ENCODE data around the gene MIPOL1. TPM values are rescaled to one million over a fixed set of nuclear protein-coding genes. Genes with fewer than 3 reads are reported as not detected.
"Not testable (repeated sequence)": the region's sequence is repeated elsewhere in the genome, so short reads cannot be mapped to it uniquely, and the experiment has no call there.

The MIPOL1 gene
- total RNA-seq, 3 donors from 2014 or later (not counting 1 experiment from before 2014, with no cell fraction given) = not detected

GRCh38 chr14:37279818-37280217 is 82.1 kb downstream of the MIPOL1 start:
- intact Hi-C loops (cut with micrococcal nuclease) = no loop called here
- Histone ChIP-seq H3K27ac (ENCODE audit: low read length) (no peak overlapping the region), H3K4me1 (ENCODE audit: control insufficient read depth, insufficient read depth, low read length) (no peaks in the 10 kb centered on the region), H3K27me3 (ENCODE audit: control insufficient read depth, insufficient read depth, low read length) (no peaks in the 10 kb centered on the region), H3K36me3 (ENCODE audit: control insufficient read depth, insufficient read depth, low read length) (no peaks in the 10 kb centered on the region), H3K4me3 (ENCODE audit: low read length) (no peak overlapping the region), H3K9me3 (ENCODE audit: control insufficient read depth, insufficient read depth, low read length) (no peaks in the 10 kb centered on the region)
- Mint-ChIP-seq H3K9me3 (peaks cover 5 to 10% of the 10 kb centered on the region in 2 donors), H3K27ac (no peak overlapping the region), H3K36me3 (no peaks in the 10 kb centered on the region), H3K4me1 (no peaks in the 10 kb centered on the region), H3K4me3 (no peak overlapping the region), H3K27me3 (ENCODE audit: low read depth in 2 of 2) (no peaks in the 10 kb centered on the region)
- 84% methylated on average over 2 of the region's 2 CpGs for WGBS (ENCODE audit: insufficient coverage)
- DNase-seq (no peak), ATAC-seq (no peak)
- TF ChIP-seq CTCF (IDR thresholded peaks at IDR 0.05) = no peak

DNA sequence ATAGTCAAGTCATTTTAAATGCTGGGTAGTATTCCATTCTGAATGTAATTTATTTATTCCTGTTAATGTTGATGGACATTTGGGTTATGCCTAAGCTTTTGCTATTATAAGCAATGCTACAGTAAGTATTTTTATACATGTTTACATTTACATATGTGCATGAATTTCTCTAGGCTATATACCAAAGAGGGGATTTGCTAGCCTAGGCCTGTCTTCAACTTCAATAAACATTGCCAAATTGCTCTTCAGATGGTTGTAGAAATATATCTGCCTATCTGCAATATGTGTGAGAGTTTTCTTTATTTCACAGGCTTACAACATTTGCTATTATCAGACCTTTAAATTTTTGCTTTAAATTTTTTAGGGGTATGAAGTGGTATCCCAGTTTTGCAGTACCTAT is 87.0 kb downstream of the MIPOL1 start:
- Histone ChIP-seq H3K9me3 (ENCODE audit: control insufficient read depth, insufficient read depth, low read length) (no peaks in the 10 kb centered on the region), H3K36me3 (ENCODE audit: control insufficient read depth, insufficient read depth, low read length) (no peaks in the 10 kb centered on the region), H3K4me1 (ENCODE audit: control insufficient read depth, insufficient read depth, low read length) (no peaks in the 10 kb centered on the region), H3K27ac (ENCODE audit: low read length) (no peak overlapping the region), H3K27me3 (ENCODE audit: control insufficient read depth, insufficient read depth, low read length) (no peaks in the 10 kb centered on the region), H3K4me3 (ENCODE audit: low read length) (no peak overlapping the region)
- ATAC-seq = no peak
- DNase-seq = no peak
- H3K36me3 Mint-ChIP-seq = no peaks in the 10 kb centered on the region
- no peak overlapping the region for H3K27ac Mint-ChIP-seq
- intact Hi-C loops (cut with micrococcal nuclease) = no loop called here
- H3K4me3 Mint-ChIP-seq = no peak overlapping the region
- TF ChIP-seq CTCF (IDR thresholded peaks at IDR 0.05) = no peak
- peaks cover 7 to 11% of the 10 kb centered on the region in 2 donors for H3K9me3 Mint-ChIP-seq
- H3K4me1 Mint-ChIP-seq = no peaks in the 10 kb centered on the region
- H3K27me3 Mint-ChIP-seq (ENCODE audit: low read depth in 2 of 2) = no peaks in the 10 kb centered on the region

GRCh38 chr14:37285220-37285619 is 87.5 kb downstream of the MIPOL1 start:
- Histone ChIP-seq H3K9me3 (ENCODE audit: control insufficient read depth, insufficient read depth, low read length) (no peaks in the 10 kb centered on the region), H3K4me1 (ENCODE audit: control insufficient read depth, insufficient read depth, low read length) (no peaks in the 10 kb centered on the region), H3K27ac (ENCODE audit: low read length) (no peak overlapping the region), H3K27me3 (ENCODE audit: control insufficient read depth, insufficient read depth, low read length) (no peaks in the 10 kb centered on the region), H3K4me3 (ENCODE audit: low read length) (no peak overlapping the region), H3K36me3 (ENCODE audit: control insufficient read depth, insufficient read depth, low read length) (no peaks in the 10 kb centered on the region)
- no peaks in the 10 kb centered on the region for H3K4me1 Mint-ChIP-seq
- H3K4me3 Mint-ChIP-seq = no peak overlapping the region
- WGBS (ENCODE audit: insufficient coverage) = 93% methylated on average over 5 of the region's 5 CpGs
- ATAC-seq = no peak
- DNase-seq = no peak
- H3K27me3 Mint-ChIP-seq (ENCODE audit: low read depth in 2 of 2) = no peaks in the 10 kb centered on the region
- no peak for TF ChIP-seq CTCF (IDR thresholded peaks at IDR 0.05)
- H3K36me3 Mint-ChIP-seq = no peaks in the 10 kb centered on the region
- intact Hi-C loops (cut with micrococcal nuclease) = no loop called here
- no peak overlapping the region for H3K27ac Mint-ChIP-seq
- peaks cover 5 to 10% of the 10 kb centered on the region in 2 donors for H3K9me3 Mint-ChIP-seq

- intact Hi-C loops (cut with micrococcal nuclease) = no loop called here
- Mint-ChIP-seq H3K9me3 (peaks cover 7 to 9% of the 10 kb centered on the region in 2 donors), H3K4me3 (no peak overlapping the region)
Measured at GRCh38 chr14:37289688-37290087, 92.0 kb downstream of the MIPOL1 start.

DNA sequence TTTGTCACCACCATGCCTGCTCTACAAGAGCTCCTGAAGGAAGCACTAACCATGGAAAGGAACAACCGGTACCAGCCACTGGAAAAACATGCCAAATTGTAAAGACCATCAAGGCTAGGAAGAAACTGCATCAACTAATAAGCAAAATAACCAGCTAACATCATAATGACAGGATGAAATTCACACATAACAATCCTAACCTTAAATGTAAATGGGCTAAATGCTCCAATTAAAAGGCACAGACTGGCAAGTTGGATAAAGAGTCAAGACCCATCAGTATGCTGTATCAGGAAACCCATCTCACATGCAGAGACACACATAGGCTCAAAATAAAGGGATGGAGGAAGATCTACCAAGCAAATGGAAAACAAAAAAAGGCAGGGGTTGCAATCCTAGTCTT is 97.5 kb downstream of the MIPOL1 start:
- WGBS (ENCODE audit: insufficient coverage) = 94% methylated on average over 1 of the region's 1 CpG

More at GRCh38 chr14:37289688-37290087, 92.0 kb downstream of the MIPOL1 start:
- H3K27me3 Mint-ChIP-seq (ENCODE audit: low read depth in 2 of 2) = no peaks in the 10 kb centered on the region
- Histone ChIP-seq H3K4me1 (ENCODE audit: control insufficient read depth, insufficient read depth, low read length) (no peaks in the 10 kb centered on the region), H3K36me3 (ENCODE audit: control insufficient read depth, insufficient read depth, low read length) (no peaks in the 10 kb centered on the region), H3K27ac (ENCODE audit: low read length) (no peak overlapping the region), H3K4me3 (ENCODE audit: low read length) (no peak overlapping the region), H3K9me3 (ENCODE audit: control insufficient read depth, insufficient read depth, low read length) (no peaks in the 10 kb centered on the region), H3K27me3 (ENCODE audit: control insufficient read depth, insufficient read depth, low read length) (no peaks in the 10 kb centered on the region)
- no peak for TF ChIP-seq CTCF (IDR thresholded peaks at IDR 0.05)
- WGBS (ENCODE audit: insufficient coverage) = 94% methylated on average over 2 of the region's 2 CpGs
- H3K4me1 Mint-ChIP-seq = no peaks in the 10 kb centered on the region
- H3K36me3 Mint-ChIP-seq = no peaks in the 10 kb centered on the region
- H3K27ac Mint-ChIP-seq = no peak overlapping the region
- DNase-seq = no peak
- ATAC-seq = no peak

More for the DNA sequence above, 97.5 kb downstream of the MIPOL1 start:
- H3K36me3 ChIP-seq (ENCODE audit: control insufficient read depth, insufficient read depth, low read length); H3K27ac ChIP-seq (ENCODE audit: low read length); H3K4me1 ChIP-seq (ENCODE audit: control insufficient read depth, insufficient read depth, low read length); DNase-seq; H3K27me3 Mint-ChIP-seq (ENCODE audit: low read depth in 2 of 2); H3K9me3 ChIP-seq (ENCODE audit: control insufficient read depth, insufficient read depth, low read length); H3K27ac Mint-ChIP-seq; H3K4me1 Mint-ChIP-seq; H3K27me3 ChIP-seq (ENCODE audit: control insufficient read depth, insufficient read depth, low read length); H3K4me3 ChIP-seq (ENCODE audit: low read length); H3K36me3 Mint-ChIP-seq; intact Hi-C loops (cut with micrococcal nuclease); ATAC-seq; H3K4me3 Mint-ChIP-seq: not testable (repeated sequence)
- H3K9me3 Mint-ChIP-seq = peaks cover 7 to 11% of the 10 kb centered on the region in 2 donors
